HCT116 (cell line): ENCODE data around the gene STING1. TPM values are rescaled to one million over a fixed set of nuclear protein-coding genes. Genes with fewer than 3 reads are reported as not detected.

Experiments
- ATAC-seq: fragments of 200-7000 bp; cut with Tn5 transposase; 2 replicates; pipeline ENCODE4 v1.9.1; 2020; ENCODE audit warnings: mild to moderate bottlenecking, moderate library complexity
- BruUV-seq: library from RNA; stranded (reverse); fragments of 400-500 nt; replicated peaks from 2 replicates; lab custom pipeline; 2021; lab: Mats Ljungman, UMichigan
- CTCF ChIA-PET: fragments of 300-600 bp; sonication (Branson Sonifier 250); formaldehyde crosslinking; loops from one replicate; lab custom pipeline; 2021; ENCODE audit warnings: antibody characterized with exemption; lab: Charles Lee
- POLR2A ChIA-PET: fragments of 300-600, 350-600 bp; sonication (Branson Sonifier 250); formaldehyde crosslinking; loops from one replicate; lab custom pipeline; 2021; ENCODE audit warnings: antibody characterized with exemption; lab: Charles Lee
- RAD21 ChIA-PET, 2 experiments: fragments of 300-600 bp; sonication (Branson Sonifier 250); formaldehyde crosslinking; loops; one replicate each; lab custom pipeline; 2023; ENCODE audit warnings: low total read pairs in 2 of 2; ENCODE audit not compliant: uncharacterized antibody in 2 of 2, unreplicated experiment in 2 of 2, low non-redundant PET in 1 of 2; lab: Charles Lee
- DNase-seq: peaks from one replicate; pipeline ENCODE4 v3.0.0-alpha.2; 2010; ENCODE audit warnings: low read depth, low spot score
- H2AFZ ChIP-seq: fragments of 200-600 bp; shearing (Covaris generic), sonication (generic); 2 replicates; pipeline ENCODE4 v1.6.1; 2017; ENCODE audit warnings: low read depth, mixed run types, mixed read lengths, antibody characterized with exemption, low read length; ENCODE audit not compliant: poor library complexity, severe bottlenecking
- H3K27ac ChIP-seq: 2 replicates; pipeline ENCODE4 v1.5.1; 2012; ENCODE audit warnings: low read depth, low read length
- H3K27me3 ChIP-seq: fragments of 200-600 bp; sonication (generic); 2 replicates; pipeline ENCODE4 v1.6.1; 2016; ENCODE audit warnings: mixed run types, low read length, mixed read lengths; ENCODE audit not compliant: insufficient read depth
- H3K36me3 ChIP-seq, 2 experiments: fragments of 200-500 bp in 1 of 2; fragments of 200-600 bp in 1 of 2; sonication (Bioruptor generic) in 1 of 2; sonication (generic) in 1 of 2; 2 replicates each; pipeline versions ENCODE4 v1.5.1 to v1.6.1; 2014 to 2016; ENCODE audit warnings: low read length in 2 of 2, inconsistent platforms in 1 of 2, mixed read lengths in 1 of 2, mixed run types in 1 of 2; ENCODE audit not compliant: insufficient read depth in 2 of 2, control insufficient read depth in 1 of 2
- H3K4me1 ChIP-seq, 2 experiments: fragments of 200-600 bp in 1 of 2; sonication (generic) in 1 of 2; 2 replicates each; pipeline versions ENCODE4 v1.5.1 to v1.6.1; 2012 to 2017; ENCODE audit warnings: low read length in 2 of 2, inconsistent platforms in 1 of 2, mild to moderate bottlenecking in 1 of 2, mixed read lengths in 1 of 2, mixed run types in 1 of 2, moderate library complexity in 1 of 2; ENCODE audit not compliant: insufficient read depth in 2 of 2, control insufficient read depth in 1 of 2
- H3K4me2 ChIP-seq: fragments of 200-600 bp; sonication (generic); 2 replicates; pipeline ENCODE4 v1.6.1; 2017; ENCODE audit warnings: mixed run types, low read length, mixed read lengths
- H3K4me3 ChIP-seq, 2 experiments: fragments of 200-600 bp in 1 of 2; sonication (generic) in 1 of 2; replicated peaks in 1 of 2; 2 replicates each; pipeline ENCODE4 v1.5.1; 2011 to 2016; ENCODE audit warnings: low read length in 2 of 2, control low read depth in 1 of 2, low read depth in 1 of 2, mild to moderate bottlenecking in 1 of 2, mixed read lengths in 1 of 2, mixed run types in 1 of 2
- H3K79me2 ChIP-seq: fragments of 200-600 bp; sonication (generic); 2 replicates; pipeline ENCODE4 v1.6.1; 2017; ENCODE audit warnings: mild to moderate bottlenecking, mixed run types, low read length, moderate library complexity, mixed read lengths; ENCODE audit not compliant: insufficient read depth
- H3K9ac ChIP-seq: fragments of 200-600 bp; sonication (generic); 2 replicates; pipeline ENCODE4 v1.6.1; 2016; ENCODE audit warnings: low read length, mixed read lengths
- H3K9me2 ChIP-seq: fragments of 200-600 bp; sonication (generic), shearing (Covaris generic); 2 replicates; pipeline ENCODE4 v1.6.1; 2017; ENCODE audit warnings: mixed run types, mild to moderate bottlenecking, moderate library complexity; ENCODE audit not compliant: insufficient read depth
- H3K9me3 ChIP-seq, 2 experiments: fragments of 200-500 bp in 1 of 2; fragments of 200-600 bp in 1 of 2; sonication (Bioruptor generic) in 1 of 2; sonication (generic) in 1 of 2; 2 replicates each; pipeline ENCODE4 v1.6.1; 2014 to 2017; ENCODE audit warnings: low read length in 2 of 2, mixed read lengths in 2 of 2, inconsistent platforms in 1 of 2, low read depth in 1 of 2, mild to moderate bottlenecking in 1 of 2, mixed run types in 1 of 2, moderate library complexity in 1 of 2; ENCODE audit not compliant: control insufficient read depth in 1 of 2, insufficient read depth in 1 of 2
- H4K20me1 ChIP-seq: fragments of 200-600 bp; sonication (generic), shearing (Covaris generic); 2 replicates; pipeline ENCODE4 v1.6.1; 2017; ENCODE audit warnings: mixed run types, mild to moderate bottlenecking, moderate library complexity; ENCODE audit not compliant: insufficient read depth
- ATF3 ChIP-seq: IDR thresholded peaks from 2 replicates; pipeline ENCODE4 v1.6.1; 2012
- EGR1 ChIP-seq: IDR thresholded peaks from 2 replicates; pipeline ENCODE4 v1.6.1; 2012; ENCODE audit warnings: low read depth
- ELF1 ChIP-seq: IDR thresholded peaks from 2 replicates; pipeline ENCODE4 v1.6.1; 2012; ENCODE audit warnings: low read depth, borderline replicate concordance
- EZH2phosphoT487 ChIP-seq: fragments of 200-600 bp; IDR thresholded peaks from 2 replicates; pipeline ENCODE4 v1.6.1; 2018; ENCODE audit warnings: antibody characterized with exemption, borderline replicate concordance
- FOSL1 ChIP-seq: IDR thresholded peaks from 2 replicates; pipeline ENCODE4 v1.6.1; 2012; ENCODE audit warnings: low read depth
- JUND ChIP-seq: IDR thresholded peaks from 2 replicates; pipeline ENCODE4 v1.6.1; 2012
- MAX ChIP-seq: IDR thresholded peaks from 2 replicates; pipeline ENCODE4 v1.6.1; 2012
- POLR2AphosphoS5 ChIP-seq: IDR thresholded peaks from 2 replicates; pipeline ENCODE4 v1.6.1; 2011; ENCODE audit warnings: mild to moderate bottlenecking, low read depth, low read length, moderate library complexity
- RAD21 ChIP-seq: IDR thresholded peaks from 2 replicates; pipeline ENCODE4 v1.6.1; 2012; ENCODE audit warnings: low read depth, mild to moderate bottlenecking
- YY1 ChIP-seq: IDR thresholded peaks from 2 replicates; pipeline ENCODE4 v1.6.1; 2011; ENCODE audit warnings: low read length, low read depth, moderate library complexity, mild to moderate bottlenecking; ENCODE audit not compliant: insufficient replicate concordance; ENCODE audit errors: extremely low read depth
- intact Hi-C: fragments of 100-400 bp; cut with micrococcal nuclease; formaldehyde crosslinking; loops from 2 replicates; pipeline ENCODE4 v1.10.0; 2022
- total RNA-seq: library from RNA; stranded (reverse); gene quantifications from one replicate; pipeline ENCODE4 v1.2.1, GENCODE V29; 2021; ENCODE audit not compliant: unreplicated experiment

STING1 gene
- total RNA-seq, 1 experiment from 2014 or later, result 17.7 TPM

- Histone ChIP-seq H3K4me2 (no peak overlapping the region), H3K27ac (no peak overlapping the region), H3K27me3 (no peaks in the 10 kb centered on the region), H3K9ac (no peak overlapping the region), H2AFZ (no peak overlapping the region), H3K36me3 (no peaks in the 10 kb centered on the region), H3K9me3 (no peaks in the 10 kb centered on the region), H3K9me2 (no peaks in the 10 kb centered on the region)
- CTCF ChIA-PET, result interaction anchor here (0.9 kb wide), 1 partner anchor 68 kb away, joined by 3 read pairs; no protein-coding TSS in a partner anchor
- RAD21 ChIA-PET, result no interaction called here
- no peak for TF ChIP-seq EZH2phosphoT487
- TF ChIP-seq POLR2AphosphoS5, result no peak
- no peak for TF ChIP-seq ATF3
- no peak for TF ChIP-seq ELF1
- TF ChIP-seq EGR1, result no peak
- no peak for TF ChIP-seq FOSL1
- TF ChIP-seq YY1, result no peak
- no peak for TF ChIP-seq JUND
- TF ChIP-seq RAD21, result no peak
- no peak for TF ChIP-seq MAX
- TF ChIP-seq, all 23 proteins: peak for 0
- Histone ChIP-seq H3K79me2 (no peaks in the 10 kb centered on the region), H3K4me1 (peaks cover 0 to 10% of the 10 kb centered on the region in 2 experiments; a peak in 2 of 4 replicates), H4K20me1 (no peaks in the 10 kb centered on the region), H3K4me3 (no peak overlapping the region)
- DNase-seq, result no peak
- no TSS peak for BruUV-seq
- ATAC-seq, result no peak
- POLR2A ChIA-PET, result no interaction called here
- intact Hi-C loops, result no loop called here
These were observed 37.0 kb downstream of the STING1 start for GRCh38 chr5:139445325-139446170.
